WTC11 (cell line): Measurements from ENCODE around the gene TMEM140. TPM values are rescaled to one million over a fixed set of nuclear protein-coding genes. Genes with fewer than 3 reads are reported as not detected.

Experiments
- ATAC-seq: fragments of 200-7000 bp; cut with Tn5 transposase; 2 replicates; pipeline ENCODE4 v1.10.0; 2021; ENCODE audit warnings: mild to moderate bottlenecking, moderate library complexity
- CTCF ChIA-PET: fragments of 300-600 bp; sonication (Branson Sonifier 250); formaldehyde crosslinking; loops from one replicate; lab custom pipeline; 2021; ENCODE audit warnings: antibody characterized with exemption; lab: Charles Lee
- POLR2A ChIA-PET: fragments of 350-600 bp; sonication (Branson Sonifier 250); formaldehyde crosslinking; loops from one replicate; lab custom pipeline; 2021; ENCODE audit warnings: antibody characterized with exemption; lab: Charles Lee
- DNase-seq: peaks from one replicate; pipeline ENCODE4 v3.0.0; 2021; ENCODE audit warnings: low spot score
- H3K27ac Mint-ChIP-seq: 2 replicates; pipeline ENCODE4 v1.8.0; 2021; ENCODE audit warnings: mixed read lengths
- H3K27me3 Mint-ChIP-seq: 2 replicates; pipeline ENCODE4 v1.8.0; 2021; ENCODE audit warnings: low read depth, mild to moderate bottlenecking, moderate library complexity, mixed read lengths
- H3K36me3 Mint-ChIP-seq: 2 replicates; pipeline ENCODE4 v1.8.0; 2021; ENCODE audit warnings: mixed read lengths
- H3K4me1 Mint-ChIP-seq: 2 replicates; pipeline ENCODE4 v1.8.0; 2022; ENCODE audit warnings: mixed read lengths
- H3K4me3 Mint-ChIP-seq: 2 replicates; pipeline ENCODE4 v1.8.0; 2021; ENCODE audit warnings: mild to moderate bottlenecking, moderate library complexity, mixed read lengths
- H3K9me3 Mint-ChIP-seq: 2 replicates; pipeline ENCODE4 v1.8.0; 2021; ENCODE audit warnings: mixed read lengths
- ATF2 ChIP-seq: sonication (generic); formaldehyde crosslinking; IDR thresholded peaks from 2 replicates; pipeline ENCODE4 v1.8.1; 2022; ENCODE audit warnings: low read depth, missing genetic modification reagents, borderline replicate concordance
- CTCF ChIP-seq: fragments of 200-600 bp; IDR thresholded peaks from 2 replicates; pipeline ENCODE4 v1.8.0; 2022; ENCODE audit warnings: antibody characterized with exemption
- ERG ChIP-seq: fragments of 250-450 bp; sonication (Bioruptor Pico); IDR thresholded peaks from 2 replicates; pipeline ENCODE4 v1.8.0; 2021; ENCODE audit warnings: mild to moderate bottlenecking
- HMGXB4 ChIP-seq: sonication (generic); formaldehyde crosslinking; IDR thresholded peaks from 2 replicates; pipeline ENCODE4 v1.8.1; 2023; ENCODE audit warnings: mild to moderate bottlenecking, moderate library complexity, missing genetic modification reagents
- JAZF1 ChIP-seq: fragments of 250-450 bp; sonication (Bioruptor Pico); IDR thresholded peaks from 2 replicates; pipeline ENCODE4 v1.9.0; 2021; ENCODE audit warnings: moderate library complexity, mild to moderate bottlenecking, inconsistent platforms
- JUN ChIP-seq: sonication (generic); formaldehyde crosslinking; IDR thresholded peaks from 2 replicates; pipeline ENCODE4 v1.8.0; 2023; ENCODE audit warnings: mild to moderate bottlenecking, missing genetic modification reagents
- SOX15 ChIP-seq: fragments of 250-450 bp; sonication (Bioruptor Pico); IDR thresholded peaks from 2 replicates; pipeline ENCODE4 v1.9.0; 2021; ENCODE audit warnings: mild to moderate bottlenecking
- USF1 ChIP-seq: sonication (generic); formaldehyde crosslinking; IDR thresholded peaks from 2 replicates; pipeline ENCODE4 v1.8.0; 2022; ENCODE audit warnings: mild to moderate bottlenecking, missing genetic modification reagents
- ZMAT4 ChIP-seq: fragments of 250-450 bp; sonication (Bioruptor Pico); IDR thresholded peaks from 2 replicates; pipeline ENCODE4 v1.9.0; 2021; ENCODE audit warnings: mild to moderate bottlenecking
- ZNF121 ChIP-seq: sonication (generic); formaldehyde crosslinking; IDR thresholded peaks from 2 replicates; pipeline ENCODE4 v1.8.0; 2023; ENCODE audit warnings: missing genetic modification reagents
- ZNF317 ChIP-seq: sonication (generic); formaldehyde crosslinking; IDR thresholded peaks from 2 replicates; pipeline ENCODE4 v1.8.1; 2023; ENCODE audit warnings: low read depth, mild to moderate bottlenecking, moderate library complexity, missing genetic modification reagents, borderline replicate concordance
- ZNF425 ChIP-seq: fragments of 250-450 bp; sonication (Bioruptor Pico); conservative IDR thresholded peaks from 2 replicates; pipeline ENCODE4 v1.9.0; 2021; ENCODE audit warnings: mild to moderate bottlenecking
- total RNA-seq: library from RNA; stranded (reverse); gene quantifications from 3 replicates; pipeline ENCODE4 v1.2.3, GENCODE V29; 2021

TMEM140 gene
- total RNA-seq, 1 experiment from 2014 or later = not detected

- ChIA-PET CTCF (interaction anchor here (1.0 kb wide), 1 partner anchor 29 kb away, joined by 3 read pairs; no protein-coding TSS in a partner anchor), POLR2A (no interaction called here)
- Mint-ChIP-seq H3K36me3 (peaks cover 18% of the 10 kb centered on the region), H3K9me3 (no peaks in the 10 kb centered on the region), H3K27me3 (no peaks in the 10 kb centered on the region), H3K4me1 (peaks cover 16% of the 10 kb centered on the region), H3K27ac (no peak overlapping the region), H3K4me3 (no peak overlapping the region)
- no peak for TF ChIP-seq ZNF121 (CRISPR knock-in tag)
- no peak for TF ChIP-seq ZNF425 (CRISPR knock-in tag)
- TF ChIP-seq USF1 (CRISPR knock-in tag) = no peak
- TF ChIP-seq ERG (CRISPR knock-in tag) = no peak
- no peak for TF ChIP-seq SOX15
- no peak for TF ChIP-seq ATF2 (CRISPR knock-in tag)
- TF ChIP-seq JAZF1 (CRISPR knock-in tag) = no peak
- no peak for TF ChIP-seq ZNF317 (CRISPR knock-in tag)
- TF ChIP-seq JUN (CRISPR knock-in tag) = no peak
- TF ChIP-seq ZMAT4 (CRISPR knock-in tag) = no peak
- ATAC-seq (no peak), DNase-seq (no peak)
Observed at GRCh38 chr7:135197906-135198655, 50.2 kb downstream of the TMEM140 start.

- ATAC-seq = peak; percentile 32; the same call in 1 of the 2 replicates
- CTCF ChIA-PET = no interaction called here
- Mint-ChIP-seq H3K27me3 (no peaks in the 10 kb centered on the region), H3K36me3 (peaks cover 13% of the 10 kb centered on the region), H3K4me1 (peaks cover 16% of the 10 kb centered on the region), H3K27ac (no peak overlapping the region), H3K4me3 (no peak overlapping the region), H3K9me3 (no peaks in the 10 kb centered on the region)
- DNase-seq = no peak
- TF ChIP-seq HMGXB4 (CRISPR knock-in tag) (no peak), CTCF (no peak)
- POLR2A ChIA-PET = no interaction called here
Observed at GRCh38 chr7:135199439-135199838, 51.6 kb downstream of the TMEM140 start.
